ENCODE measurements around the gene ZNF407. TPM values are rescaled to one million over a fixed set of nuclear protein-coding genes. Genes with fewer than 3 reads are reported as not detected.

The ZNF407 gene
- total and polyA plus RNA-seq, 2 of the 13 experiments (the other 11 are each of a cell fraction or from before 2014, with no cell fraction given): 2.3 to 8.7 TPM

- TF ChIP-seq ELK4 (CRISPR knock-in tag; IDR thresholded peaks at IDR 0.05; ENCODE audit: borderline replicate concordance) (no peak; the same call in 1 of the 2 replicates), SOX13 (IDR thresholded peaks at IDR 0.05) (no peak), SOX13 (CRISPR knock-in tag; conservative IDR thresholded peaks at IDR 0.05 in 1 of 2, IDR thresholded peaks at IDR 0.05 in 1 of 2) (no peak), NFKB2 (CRISPR knock-in tag; IDR thresholded peaks at IDR 0.05; ENCODE audit: borderline replicate concordance) (peak; percentile 60; the same call in 1 of the 2 replicates), ZNF775 (CRISPR knock-in tag; IDR thresholded peaks at IDR 0.05; ENCODE audit: borderline replicate concordance) (no peak), ARID3A (IDR thresholded peaks at IDR 0.05; ENCODE audit: low read depth, low read length) (no peak), ZBTB21 (CRISPR knock-in tag; IDR thresholded peaks at IDR 0.05) (no peak), CAMTA2 (CRISPR knock-in tag; IDR thresholded peaks at IDR 0.05; ENCODE audit: borderline replicate concordance) (no peak), MAX (IDR thresholded peaks at IDR 0.05) (no peak; the same call in 1 of the 2 replicates), RARG (CRISPR knock-in tag; IDR thresholded peaks at IDR 0.05; ENCODE audit: low read depth) (no peak), ZNF549 (CRISPR knock-in tag; IDR thresholded peaks at IDR 0.05) (no peak), MTF2 (CRISPR knock-in tag; IDR thresholded peaks at IDR 0.05; ENCODE audit: borderline replicate concordance) (no peak), PHF8 (CRISPR knock-in tag; IDR thresholded peaks at IDR 0.05) (peak; percentile 94), LCORL (IDR thresholded peaks at IDR 0.05) (peak; percentile 47; the same call in 1 of the 2 replicates), LCORL (CRISPR knock-in tag; IDR thresholded peaks at IDR 0.05) (no peak), SRSF4 (IDR thresholded peaks at IDR 0.05; ENCODE audit: low read depth, low read length, poor library complexity, severe bottlenecking) (no peak), GTF3A (CRISPR knock-in tag; conservative IDR thresholded peaks at IDR 0.05) (no peak), FOXP4 (CRISPR knock-in tag; IDR thresholded peaks at IDR 0.05) (no peak), JUND (CRISPR knock-in tag; IDR thresholded peaks at IDR 0.05) (no peak), ZNF780A (CRISPR knock-in tag; IDR thresholded peaks at IDR 0.05) (no peak), ARID4A (CRISPR knock-in tag; IDR thresholded peaks at IDR 0.05; ENCODE audit: borderline replicate concordance) (no peak)
Measured at GRCh38 chr18:74597034-74597661, 522 bp upstream of the ZNF407 start (continued).
